GM12865 (cell line): ENCODE results near the gene FAM131A.

Experiments used
- DNase-seq: peaks from one replicate; pipeline ENCODE4 v3.0.0; 2010; ENCODE audit warnings: low read depth
- H3K4me3 ChIP-seq: 2 replicates; pipeline ENCODE4 v1.5.1; 2011; ENCODE audit warnings: mild to moderate bottlenecking, low read depth, low read length, control low read depth
- TF ChIP-seq, protein P1 (sequence below): IDR thresholded peaks from 2 replicates; pipeline ENCODE4 v1.5.1; 2011; ENCODE audit warnings: low read length, control low read depth, low read depth, inconsistent platforms; ENCODE audit not compliant: insufficient read depth; ENCODE audit errors: missing control alignments

The FAM131A gene

DNA sequence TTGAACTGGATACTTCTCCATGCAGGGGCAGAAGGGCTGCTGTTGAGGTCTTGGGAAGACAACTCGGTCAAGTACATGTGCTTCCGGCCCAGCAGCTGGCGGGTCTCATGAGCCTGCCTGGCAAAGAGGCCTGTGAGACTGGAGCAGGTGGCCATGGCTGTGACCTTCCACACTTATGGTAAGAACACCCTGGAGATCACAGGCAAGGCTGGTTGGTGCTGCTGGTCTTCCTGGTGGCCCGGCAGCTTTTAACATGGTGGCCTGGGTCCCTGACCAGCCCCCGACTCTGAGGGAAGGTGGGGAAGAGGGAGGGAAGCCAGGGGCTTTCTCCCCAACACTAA, 57.9 kb downstream of the FAM131A start:
- TF ChIP-seq, protein P1, sequence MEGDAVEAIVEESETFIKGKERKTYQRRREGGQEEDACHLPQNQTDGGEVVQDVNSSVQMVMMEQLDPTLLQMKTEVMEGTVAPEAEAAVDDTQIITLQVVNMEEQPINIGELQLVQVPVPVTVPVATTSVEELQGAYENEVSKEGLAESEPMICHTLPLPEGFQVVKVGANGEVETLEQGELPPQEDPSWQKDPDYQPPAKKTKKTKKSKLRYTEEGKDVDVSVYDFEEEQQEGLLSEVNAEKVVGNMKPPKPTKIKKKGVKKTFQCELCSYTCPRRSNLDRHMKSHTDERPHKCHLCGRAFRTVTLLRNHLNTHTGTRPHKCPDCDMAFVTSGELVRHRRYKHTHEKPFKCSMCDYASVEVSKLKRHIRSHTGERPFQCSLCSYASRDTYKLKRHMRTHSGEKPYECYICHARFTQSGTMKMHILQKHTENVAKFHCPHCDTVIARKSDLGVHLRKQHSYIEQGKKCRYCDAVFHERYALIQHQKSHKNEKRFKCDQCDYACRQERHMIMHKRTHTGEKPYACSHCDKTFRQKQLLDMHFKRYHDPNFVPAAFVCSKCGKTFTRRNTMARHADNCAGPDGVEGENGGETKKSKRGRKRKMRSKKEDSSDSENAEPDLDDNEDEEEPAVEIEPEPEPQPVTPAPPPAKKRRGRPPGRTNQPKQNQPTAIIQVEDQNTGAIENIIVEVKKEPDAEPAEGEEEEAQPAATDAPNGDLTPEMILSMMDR = no peak
- no peak for DNase-seq
- H3K4me3 ChIP-seq = no peak overlapping the region
